H54 (cell line): ENCODE results near the gene PRR35.
"Not testable (repeated sequence)": the region's sequence is repeated elsewhere in the genome, so short reads cannot be mapped to it uniquely, and the experiment has no call there.

Experiments
- DNase-seq: peaks from one replicate; pipeline ENCODE4 v3.0.0; 2011; ENCODE audit warnings: low spot score, mixed read lengths; ENCODE audit not compliant: insufficient read length
- FAIRE-seq: peaks from 3 replicates; lab custom pipeline; 2011; peaks lifted over from hg19 to GRCh38; lab: Jason Lieb, UNC
- POLR2A ChIP-seq: IDR thresholded peaks from 2 replicates; pipeline ENCODE4 v1.6.1; 2011; ENCODE audit warnings: low read depth, mild to moderate bottlenecking, low read length

Gene PRR35

DNA sequence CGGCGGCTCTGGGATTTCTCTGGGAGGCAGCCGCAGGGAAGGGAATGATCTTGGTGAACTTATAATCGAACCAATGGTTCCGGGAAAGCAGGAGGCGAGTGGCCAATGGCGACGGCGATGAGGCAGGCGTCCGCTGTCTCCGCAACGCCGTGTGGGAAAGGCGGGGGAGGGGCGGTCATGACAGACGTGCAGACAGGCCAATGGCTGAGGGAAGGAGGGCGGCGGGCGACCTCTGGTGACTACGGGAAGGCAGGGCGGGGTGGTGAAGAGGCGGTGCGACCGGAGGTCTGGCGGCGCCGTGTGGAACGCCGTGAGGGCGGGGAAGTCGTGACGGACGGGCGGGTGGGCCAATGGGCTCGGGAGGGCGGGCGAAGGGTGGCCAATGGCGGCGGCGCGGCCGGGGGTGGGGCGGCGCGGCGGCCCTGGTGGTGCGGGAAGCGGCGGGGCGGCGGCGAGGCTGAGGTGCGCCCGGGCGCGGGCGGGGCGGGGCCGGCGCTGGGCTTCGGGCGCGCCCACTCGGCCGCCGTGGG lies 29.5 kb downstream of the PRR35 start, which contains the start of gene RAB40C:
Gene RAB40C, plus strand, starts transcription at position 409 of the 530 bp plus-strand sequence. CDS start 226 bp downstream, outside the sequence.
- FAIRE-seq: no peak
- peak; percentile 52 for TF ChIP-seq POLR2A
- peak; percentile 99 for DNase-seq

DNA sequence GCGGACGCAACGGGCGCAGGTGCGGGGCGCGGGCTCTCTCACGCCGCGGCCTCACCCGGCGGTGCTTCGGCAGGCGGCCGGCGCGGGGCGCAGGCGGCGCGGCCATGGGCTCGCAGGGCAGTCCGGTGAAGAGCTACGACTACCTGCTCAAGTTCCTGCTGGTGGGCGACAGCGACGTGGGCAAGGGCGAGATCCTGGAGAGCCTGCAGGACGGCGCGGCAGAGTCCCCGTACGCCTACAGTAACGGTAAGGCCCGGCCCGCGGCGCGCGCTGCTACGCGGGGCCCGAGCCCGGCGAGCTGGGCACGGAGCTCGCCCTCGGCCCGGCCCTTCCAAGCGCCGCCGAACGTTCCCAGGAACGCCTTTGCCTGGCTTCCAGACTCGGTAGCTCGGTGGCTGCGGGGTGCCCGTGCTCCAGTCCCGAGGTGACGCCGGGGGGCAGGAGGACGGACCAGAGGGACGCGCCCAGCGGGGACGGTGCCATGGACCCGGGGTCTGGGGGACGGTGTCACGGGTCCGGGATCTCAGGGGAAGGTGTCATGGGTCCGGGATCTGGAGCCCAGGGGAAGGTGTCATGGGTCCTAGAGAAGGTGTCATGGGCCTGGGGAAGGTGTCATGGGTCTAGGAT lies 30.1 kb downstream of the PRR35 start:
- FAIRE-seq (no peak), DNase-seq (no peak)
- peak; percentile 46; the same call in 1 of the 2 replicates for TF ChIP-seq POLR2A

DNA sequence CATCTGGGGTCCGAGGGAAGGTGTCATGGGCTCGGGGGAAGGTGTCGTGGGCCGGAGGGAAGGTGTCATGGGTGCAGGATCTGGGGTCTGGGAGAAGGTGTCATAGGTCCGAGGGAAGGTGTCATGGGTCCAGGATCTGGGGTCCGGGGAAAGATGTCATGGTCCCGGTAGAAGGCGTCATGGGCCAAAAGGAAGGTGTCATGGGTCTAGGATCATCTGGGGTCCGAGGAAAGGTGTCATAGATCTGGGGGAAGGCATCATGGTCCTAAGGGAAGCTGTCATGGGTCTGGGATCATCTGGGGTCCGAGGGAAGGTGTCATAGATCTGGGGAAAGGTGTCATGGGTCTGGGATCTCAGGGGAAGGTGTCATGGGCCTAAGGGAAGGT lies 30.6 kb downstream of the PRR35 start:
- no peak for DNase-seq
- FAIRE-seq: no peak
- TF ChIP-seq POLR2A: no peak

DNA sequence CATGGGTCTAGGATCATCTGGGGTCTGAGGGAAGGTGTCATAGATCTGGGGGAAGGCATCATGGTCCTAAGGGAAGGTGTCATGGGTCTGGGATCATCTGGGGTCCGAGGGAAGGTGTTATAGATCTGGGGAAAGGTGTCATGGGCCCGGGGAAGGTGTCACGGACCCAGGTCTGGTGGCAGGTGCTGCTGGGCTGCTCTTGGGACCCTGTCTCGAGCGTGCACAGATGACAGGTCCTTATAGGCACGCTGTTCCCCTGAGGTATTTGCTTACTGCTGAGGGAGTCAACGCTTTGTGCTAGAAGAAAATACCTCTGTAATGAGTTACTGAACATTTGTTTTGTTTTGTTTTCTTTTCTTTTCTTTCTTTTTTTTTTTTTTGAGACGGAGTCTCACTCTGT lies 31.0 kb downstream of the PRR35 start:
- FAIRE-seq: no peak
- no peak for TF ChIP-seq POLR2A
- no peak for DNase-seq

DNA sequence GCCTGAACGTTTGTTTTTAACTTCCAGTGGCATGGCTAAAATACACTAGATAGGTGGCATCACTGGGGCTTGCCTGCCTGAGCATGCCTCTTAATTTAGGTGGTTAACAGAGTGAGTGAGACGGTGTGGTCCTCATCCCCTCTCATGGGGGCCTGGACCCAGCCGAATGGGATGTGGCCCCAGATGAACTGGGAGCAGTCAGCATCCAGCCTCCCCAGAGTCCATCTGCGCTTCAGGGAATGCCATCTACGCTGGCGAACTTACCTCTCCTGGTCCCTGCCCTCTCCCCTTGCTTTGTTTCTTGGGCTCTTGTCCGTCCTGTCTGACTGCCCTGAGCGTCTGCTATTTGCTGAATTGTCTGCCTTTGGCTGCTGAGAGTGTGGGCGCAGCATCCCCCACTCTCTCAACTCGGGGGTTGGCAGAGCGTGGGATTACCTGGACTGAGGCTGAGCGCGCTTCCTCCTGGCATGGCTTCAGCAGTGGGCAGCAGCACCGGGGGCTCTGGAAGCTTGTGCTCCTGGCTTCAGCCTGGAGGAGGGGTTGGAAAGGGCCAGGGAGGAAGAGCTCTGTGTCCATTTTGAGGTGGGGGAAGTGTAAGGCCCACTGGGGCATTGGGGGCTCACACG lies 31.8 kb downstream of the PRR35 start:
- no peak for TF ChIP-seq POLR2A
- FAIRE-seq: no peak
- no peak for DNase-seq

DNA sequence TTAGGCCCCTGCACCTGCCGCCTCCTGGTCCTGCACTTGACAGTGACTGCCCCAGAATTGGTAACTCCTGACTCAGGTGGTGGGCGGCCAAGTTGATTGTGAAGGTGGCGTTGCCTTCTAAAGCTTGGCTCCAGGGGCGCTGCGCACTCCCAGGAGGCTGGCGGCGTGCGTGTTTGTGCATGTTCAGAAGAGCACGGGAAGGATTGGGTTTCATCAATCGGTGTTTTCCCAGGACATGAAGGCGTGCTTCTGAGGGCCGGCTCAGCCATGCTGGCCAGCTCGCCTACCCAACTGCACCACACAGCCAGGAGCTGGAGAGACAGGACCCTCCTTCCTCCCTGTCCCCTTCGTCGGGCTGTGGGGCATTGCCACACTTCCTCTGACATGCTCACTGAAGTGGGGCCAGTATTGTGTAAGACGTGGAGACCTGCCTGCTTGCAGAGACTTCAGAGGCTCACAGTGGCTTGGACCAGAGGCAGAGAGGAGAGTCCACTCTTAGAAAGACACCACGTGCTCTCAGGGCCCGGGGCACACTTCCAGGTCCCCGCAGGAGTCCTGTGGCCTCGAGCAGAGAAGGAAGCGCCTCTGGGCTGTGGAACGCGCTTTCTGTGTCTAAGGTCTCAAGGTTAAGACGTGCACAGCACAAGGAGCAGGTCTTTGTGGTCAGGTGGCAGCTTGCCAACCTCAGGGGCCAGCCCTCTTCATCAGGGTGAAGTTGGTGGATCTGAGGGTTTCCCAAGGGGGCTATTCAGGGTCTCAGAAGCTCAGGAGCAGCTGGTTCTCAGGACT lies 32.5 kb downstream of the PRR35 start:
- FAIRE-seq: no peak
- no peak for DNase-seq
- no peak for TF ChIP-seq POLR2A

DNA sequence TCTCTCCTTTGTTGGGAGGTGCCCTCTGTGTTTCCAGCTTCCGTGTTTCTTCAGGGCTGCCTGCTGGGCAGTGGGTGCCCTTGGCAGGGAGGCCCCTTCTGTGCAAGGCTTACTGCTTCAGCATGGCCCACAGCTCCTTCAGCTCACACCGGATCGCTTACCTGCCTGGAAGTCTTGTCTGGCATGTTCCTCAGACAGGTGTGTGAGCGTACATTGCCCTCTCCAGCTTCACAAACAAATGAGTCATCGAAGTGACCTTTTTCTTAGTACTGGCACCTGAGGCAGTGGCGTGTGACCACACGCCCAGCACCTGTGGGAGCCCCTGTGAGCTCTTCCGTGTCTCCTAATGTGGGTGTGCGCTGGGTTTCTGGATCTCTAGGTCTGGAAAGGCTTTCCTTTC lies 33.2 kb downstream of the PRR35 start:
- DNase-seq (no peak), FAIRE-seq (no peak)
- no peak for TF ChIP-seq POLR2A

DNA sequence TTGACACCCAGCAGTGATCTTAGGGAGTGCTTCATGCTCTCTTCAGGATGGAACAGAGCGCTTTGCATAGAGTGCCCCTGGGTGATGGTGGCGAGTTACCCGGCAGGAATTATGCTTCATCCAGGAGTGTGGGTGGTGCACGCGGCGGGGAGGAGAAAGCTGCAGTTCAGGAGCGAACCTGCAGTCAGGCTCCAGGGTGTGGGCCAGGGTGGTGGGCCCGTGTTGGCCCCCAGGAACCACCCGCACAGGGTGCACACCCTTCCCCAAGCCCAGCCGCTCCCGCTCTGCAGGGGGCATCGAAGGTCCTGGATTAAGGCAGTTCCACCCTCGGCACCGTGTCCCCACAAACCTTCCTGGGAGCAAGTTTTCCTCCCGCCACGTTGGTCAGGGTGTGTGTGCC lies 33.6 kb downstream of the PRR35 start:
- TF ChIP-seq POLR2A: no peak
- no peak for FAIRE-seq
- no peak for DNase-seq

DNA sequence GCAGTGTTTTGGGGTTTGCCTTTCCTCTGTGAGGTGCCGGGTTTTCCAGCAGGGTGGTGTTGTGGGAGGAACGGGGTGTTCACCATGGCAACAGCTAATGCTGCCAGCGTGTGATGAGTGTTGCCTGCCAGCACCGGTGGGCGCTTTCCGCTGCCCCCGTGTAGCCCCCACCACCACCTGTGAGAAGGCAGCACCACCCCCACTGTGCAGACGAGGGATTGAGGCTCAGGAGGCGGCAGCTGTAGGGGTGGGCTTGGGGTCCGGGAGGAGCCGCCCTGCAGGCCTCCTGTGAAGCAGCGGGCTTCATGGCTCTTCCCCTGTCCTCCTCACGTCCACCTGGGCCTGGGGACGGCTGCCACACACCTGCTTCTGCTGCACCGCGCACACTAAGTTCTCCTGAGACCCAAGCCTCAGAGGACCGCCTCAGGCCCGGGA lies 34.9 kb downstream of the PRR35 start:
- FAIRE-seq: no peak
- no peak for DNase-seq
- no peak for TF ChIP-seq POLR2A

DNA sequence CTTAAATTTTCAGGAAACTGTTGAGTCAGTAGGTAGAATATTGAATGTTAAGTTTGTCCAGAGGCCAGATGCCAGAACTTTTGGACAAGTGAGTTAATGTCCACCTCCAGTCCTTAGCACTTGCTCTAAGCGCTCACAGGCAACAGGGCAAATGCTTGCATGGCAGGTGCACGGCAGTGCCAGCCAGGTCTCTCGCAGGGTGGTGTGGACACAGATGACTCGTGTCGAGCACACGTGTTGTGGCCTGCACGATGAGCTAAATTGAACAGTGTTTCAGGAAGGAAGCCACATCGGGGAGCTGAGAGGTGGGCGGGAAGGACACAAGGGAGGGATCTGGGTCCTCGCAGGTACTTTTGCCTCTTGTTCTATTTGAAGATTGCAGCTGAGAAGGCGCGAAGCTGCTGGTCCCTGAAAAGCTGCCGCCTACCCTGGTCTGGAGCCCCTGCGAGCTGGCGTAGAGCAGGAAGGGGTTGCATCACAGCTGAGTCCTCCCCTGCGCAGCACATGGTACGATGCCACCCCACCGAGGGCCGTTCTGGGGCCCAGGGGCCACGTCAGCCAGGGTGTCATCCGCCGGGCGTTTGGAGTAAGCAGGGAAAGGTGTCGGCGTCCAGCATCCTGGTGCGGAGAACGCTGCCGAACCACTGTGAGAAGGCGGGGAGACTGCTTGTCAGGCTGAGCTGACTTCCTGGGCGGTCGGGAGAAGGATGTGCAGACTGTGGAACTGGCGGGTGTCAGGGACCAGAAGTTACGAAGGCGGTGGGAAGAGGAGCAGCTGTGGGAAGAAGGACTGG lies 35.9 kb downstream of the PRR35 start:
- FAIRE-seq (no peak), DNase-seq (no peak)
- TF ChIP-seq POLR2A: no peak

DNA sequence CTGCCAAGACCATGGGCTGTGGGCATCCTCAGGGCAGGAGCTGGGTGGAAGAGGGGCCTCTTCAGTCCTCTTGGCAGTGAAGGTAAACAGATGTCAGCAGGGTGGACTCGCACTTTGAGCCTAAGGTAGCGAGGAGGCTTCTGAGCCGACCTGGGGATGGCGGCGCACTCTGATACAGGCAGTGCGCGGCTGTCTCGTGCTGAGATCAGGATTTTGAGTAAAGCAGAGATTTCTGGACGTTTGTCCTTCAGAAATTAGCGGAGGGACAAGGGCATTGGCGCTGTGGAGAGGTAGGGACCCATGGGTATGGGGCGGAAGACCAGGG lies 36.5 kb downstream of the PRR35 start:
- DNase-seq (no peak), FAIRE-seq (no peak)
- no peak for TF ChIP-seq POLR2A

DNA sequence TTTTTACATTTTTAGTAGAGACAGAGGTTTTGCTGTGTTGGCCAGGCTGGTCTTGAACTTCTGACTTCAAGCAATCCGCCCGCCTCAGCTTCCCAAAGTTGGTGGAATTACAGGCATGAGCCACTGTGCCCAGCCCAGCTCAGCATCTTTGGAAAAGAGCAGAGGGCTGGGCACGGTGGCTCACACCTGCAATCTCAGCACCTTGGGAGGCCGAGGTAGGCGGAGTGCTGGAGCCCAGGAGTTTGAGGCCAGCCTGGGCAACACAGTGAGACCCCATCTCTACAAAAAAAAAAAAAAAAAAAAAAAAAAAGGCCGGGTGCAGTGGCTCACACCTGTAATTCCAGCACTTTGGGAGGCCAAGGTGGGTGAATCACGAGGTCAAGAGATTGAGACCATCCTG lies 37.5 kb downstream of the PRR35 start:
- not testable (repeated sequence) for DNase-seq, FAIRE-seq
